ENCODE measurements around the gene NEK9.

Gene NEK9

GRCh38 chr14:75109877-75110276, 17.0 kb downstream of the NEK9 start:
- no peak for DNase-seq (ENCODE audit: low read depth in 2 of 3, low spot score in 2 of 3)

- DNase-seq (ENCODE audit: low read depth in 2 of 3, low spot score in 2 of 3): no peak
These were observed 19.7 kb downstream of the NEK9 start for GRCh38 chr14:75107186-75107585.

GRCh38 chr14:75101491-75101890, 25.4 kb downstream of the NEK9 start:
- DNase-seq (ENCODE audit: low read depth in 2 of 3, low spot score in 2 of 3): no peak

GRCh38 chr14:75098682-75099081, 28.2 kb downstream of the NEK9 start:
- no peak for DNase-seq (ENCODE audit: low read depth in 2 of 3, low spot score in 2 of 3)

- DNase-seq (ENCODE audit: low read depth in 2 of 3, low spot score in 2 of 3): no peak
These were observed 28.6 kb downstream of the NEK9 start for GRCh38 chr14:75098212-75098611.

- no peak for DNase-seq (ENCODE audit: low read depth in 2 of 3, low spot score in 2 of 3)
These were observed 29.9 kb downstream of the NEK9 start for GRCh38 chr14:75096959-75097358.

- no peak for DNase-seq (ENCODE audit: low read depth in 2 of 3, low spot score in 2 of 3)
These were observed 31.2 kb downstream of the NEK9 start for GRCh38 chr14:75095690-75096089.

DNA sequence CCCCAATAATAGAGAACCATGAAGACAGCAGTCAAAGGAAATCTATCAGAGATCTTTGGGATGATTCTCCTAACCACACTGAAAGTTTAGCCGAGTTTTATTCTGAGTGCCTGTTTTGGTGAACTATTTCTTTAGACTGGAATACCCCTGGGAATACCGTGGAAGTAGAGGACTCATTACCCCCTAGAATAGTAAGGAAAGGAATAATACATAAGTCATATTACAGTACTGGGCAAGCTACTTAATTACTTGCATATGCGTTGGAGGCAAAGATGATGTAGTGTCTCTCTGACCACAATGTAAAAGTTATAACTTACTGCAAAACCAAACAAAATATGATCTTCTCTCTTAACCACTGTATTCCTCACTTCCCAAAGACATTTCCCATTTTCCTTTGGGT, 32.0 kb downstream of the NEK9 start:
- no peak for DNase-seq (ENCODE audit: low read depth in 2 of 3, low spot score in 2 of 3)

DNA sequence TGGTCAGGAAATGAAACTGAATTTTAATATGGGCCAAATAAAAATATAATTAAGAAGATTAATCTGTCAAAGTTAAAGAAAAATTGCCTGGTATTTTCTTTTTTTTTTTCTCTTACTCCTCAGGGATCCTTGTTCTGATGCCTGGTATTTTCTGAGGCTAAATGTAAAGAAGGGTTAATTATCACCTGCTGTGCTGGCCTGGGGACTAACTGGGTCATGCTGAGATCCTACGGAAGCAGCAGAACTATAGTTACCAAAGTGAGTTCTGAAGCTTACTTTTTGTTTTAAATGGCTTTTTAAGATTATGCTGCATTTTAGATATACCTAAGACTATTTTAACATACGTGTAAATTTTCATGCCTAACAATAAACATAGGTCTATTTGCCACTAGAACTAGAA, 34.1 kb downstream of the NEK9 start:
- DNase-seq (ENCODE audit: low read depth in 2 of 3, low spot score in 2 of 3): no peak

GRCh38 chr14:75091251-75091650, 35.6 kb downstream of the NEK9 start:
- DNase-seq (ENCODE audit: low read depth in 2 of 3, low spot score in 2 of 3): no peak

DNA sequence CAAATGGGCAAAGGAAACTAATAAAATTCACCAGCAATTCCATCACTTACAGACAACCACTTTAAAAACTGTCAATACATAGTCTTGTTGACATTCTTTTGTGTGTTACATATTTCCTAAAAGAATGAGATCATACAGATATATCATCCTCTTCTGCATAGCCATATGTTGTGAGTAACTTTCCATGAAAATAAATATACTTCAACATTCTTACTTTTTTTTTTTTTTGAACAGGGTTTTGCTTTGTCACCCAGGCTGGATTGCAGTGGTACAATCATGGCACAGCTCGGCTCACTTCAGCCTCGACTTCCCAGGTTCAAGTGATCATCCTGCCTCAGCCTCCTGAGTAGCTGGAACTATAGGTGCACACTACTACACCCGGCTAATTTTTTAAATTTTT, 36.5 kb downstream of the NEK9 start:
- DNase-seq (ENCODE audit: low read depth in 2 of 3, low spot score in 2 of 3): no peak

DNA sequence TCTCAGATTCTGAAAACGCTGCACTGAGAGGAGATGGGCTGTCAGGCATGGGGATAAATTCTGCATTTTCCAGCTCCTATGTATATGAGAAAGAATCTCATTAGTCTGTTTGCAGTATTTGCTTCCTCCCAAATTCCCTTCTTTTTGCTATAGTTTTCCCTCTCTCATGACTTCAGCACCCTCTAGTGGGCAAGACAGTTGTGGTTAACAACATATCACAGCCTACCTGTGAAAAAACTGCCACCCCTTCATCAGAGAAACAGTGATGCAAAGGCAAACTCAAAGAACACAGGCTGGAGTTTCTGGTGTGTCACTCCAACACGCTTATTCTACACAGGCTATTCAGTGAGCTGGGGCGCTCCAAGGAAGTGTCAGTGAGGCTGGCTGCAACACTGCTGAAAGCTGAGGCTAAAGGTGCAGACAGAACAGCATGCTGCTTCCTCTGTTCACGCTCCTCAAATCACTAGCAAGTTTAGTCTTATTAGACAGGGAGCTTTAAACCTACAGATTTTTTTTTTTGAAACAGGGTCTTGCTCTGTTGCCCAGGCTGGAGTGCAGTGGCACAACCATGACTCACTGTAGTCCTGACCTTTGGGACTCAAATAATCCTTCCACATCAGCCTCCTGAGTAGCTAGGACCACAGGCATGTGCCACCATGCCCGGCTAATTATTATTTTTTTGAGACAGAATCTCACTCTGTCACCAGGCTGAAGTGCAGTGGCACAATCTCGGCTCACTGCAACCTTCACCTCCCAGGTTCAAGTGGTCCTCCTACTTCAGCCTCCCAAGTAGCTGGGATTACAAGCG, 38.1 kb downstream of the NEK9 start:
- DNase-seq (ENCODE audit: low read depth in 2 of 3, low spot score in 2 of 3): no peak

- DNase-seq (ENCODE audit: low read depth in 2 of 3, low spot score in 2 of 3): no peak
These were observed 38.7 kb downstream of the NEK9 start for GRCh38 chr14:75088153-75088552.

- DNase-seq (ENCODE audit: low read depth in 2 of 3, low spot score in 2 of 3): no peak
These were observed 42.3 kb downstream of the NEK9 start for GRCh38 chr14:75084513-75084912.

DNA sequence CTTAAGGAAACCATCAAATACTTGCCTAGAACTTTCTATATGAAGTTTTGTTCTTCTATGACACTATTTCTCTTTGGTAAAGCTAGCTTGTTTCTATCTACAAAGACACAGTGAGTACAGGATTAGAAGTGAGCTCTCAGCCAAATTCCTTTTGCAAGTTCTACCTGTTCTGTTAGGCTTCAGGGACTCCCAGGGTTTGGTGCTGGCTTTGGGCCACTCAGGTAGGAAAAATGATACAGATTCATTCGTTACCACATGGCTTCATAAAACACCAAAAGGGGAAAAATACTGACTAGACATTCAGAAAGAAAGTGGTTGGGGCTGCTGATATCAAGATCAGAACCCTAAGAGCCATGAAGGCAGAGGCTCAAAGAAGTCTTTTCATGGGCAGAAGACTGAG, 43.6 kb downstream of the NEK9 start:
- DNase-seq (ENCODE audit: low read depth in 2 of 3, low spot score in 2 of 3): no peak

GRCh38 chr14:75081660-75082229, 45.1 kb downstream of the NEK9 start:
- DNase-seq (ENCODE audit: low read depth in 2 of 3, low spot score in 2 of 3): no peak

DNA sequence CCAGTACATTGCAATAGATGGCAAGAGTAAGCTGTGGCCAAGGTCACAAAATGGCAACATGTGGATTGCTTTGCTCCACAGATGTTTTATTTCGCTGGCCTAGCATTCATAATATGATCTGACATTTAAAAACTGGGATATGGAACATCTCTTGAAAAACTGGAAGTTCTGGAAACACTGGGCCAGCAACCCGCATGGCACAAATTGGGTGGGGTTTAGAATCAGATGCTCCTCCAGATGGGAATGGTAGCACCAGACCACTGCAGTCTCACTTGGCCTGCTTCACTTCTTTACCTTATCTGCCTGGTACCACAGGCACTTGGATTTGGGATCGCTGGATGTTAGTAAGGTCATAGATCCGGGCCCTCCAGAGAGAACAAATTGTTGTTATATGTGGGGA, 47.3 kb downstream of the NEK9 start:
- no peak for DNase-seq (ENCODE audit: low read depth in 2 of 3, low spot score in 2 of 3)

- no peak for DNase-seq (ENCODE audit: low read depth in 2 of 3, low spot score in 2 of 3)
These were observed 49.1 kb downstream of the NEK9 start for GRCh38 chr14:75077794-75078193.

- no peak for DNase-seq (ENCODE audit: low read depth in 2 of 3, low spot score in 2 of 3)
These were observed 56.5 kb downstream of the NEK9 start for GRCh38 chr14:75070383-75070782.

- DNase-seq (ENCODE audit: low read depth in 2 of 3, low spot score in 2 of 3): no peak
These were observed 57.1 kb downstream of the NEK9 start for GRCh38 chr14:75069811-75070145.

GRCh38 chr14:75069121-75069810, 57.6 kb downstream of the NEK9 start, which contains the start of gene ZC2HC1C:
Gene ZC2HC1C, plus strand, starts transcription at chr14:75069641. Its CDS starts 933 bp downstream, at chr14:75070574.
- DNase-seq (ENCODE audit: low read depth in 2 of 3, low spot score in 2 of 3): peak; percentile 53 to 57 (median 53)

All from activated CD8-positive, alpha-beta memory T cell treated with anti-CD3 and anti-CD28 coated beads for 48 hours (primary cell).